Mucosa of gallbladder (tissue), 1 donor: ENCODE results near the gene CDHR4. TPM values are rescaled to one million over a fixed set of nuclear protein-coding genes. Genes with fewer than 3 reads are reported as not detected.
A peak's percentile ranks its signal among the peaks of the same experiment; 100 is the strongest.
"Not testable (repeated sequence)": the region's sequence is repeated elsewhere in the genome, so short reads cannot be mapped to it uniquely, and the experiment has no call there.

Source experiments
- DNase-seq: peaks from one replicate; pipeline ENCODE4 v3.0.0-alpha.2; 2020; ENCODE audit warnings: low spot score
- total RNA-seq: library from RNA; stranded (reverse); gene quantifications from one replicate; pipeline ENCODE4 v1.2.1, GENCODE V29; 2021
- donor health status: DM: no; HTN: no; CAD: no.

CDHR4 gene
- total RNA-seq, 1 donor from 2014 or later = 0.09 TPM

GRCh38 chr3:49804141-49805041 is 4.7 kb upstream of the CDHR4 start:
- DNase-seq = no peak

- no peak for DNase-seq
These were observed 3.9 kb upstream of the CDHR4 start for GRCh38 chr3:49803465-49804140.

- peak; percentile 90 for DNase-seq
These were observed 3.2 kb upstream of the CDHR4 start, which contains the start of gene INKA1 for GRCh38 chr3:49802719-49803464. Gene INKA1 (plus strand): TSS chr3:49803261. CDS start chr3:49803393, 132 bp downstream.

DNA sequence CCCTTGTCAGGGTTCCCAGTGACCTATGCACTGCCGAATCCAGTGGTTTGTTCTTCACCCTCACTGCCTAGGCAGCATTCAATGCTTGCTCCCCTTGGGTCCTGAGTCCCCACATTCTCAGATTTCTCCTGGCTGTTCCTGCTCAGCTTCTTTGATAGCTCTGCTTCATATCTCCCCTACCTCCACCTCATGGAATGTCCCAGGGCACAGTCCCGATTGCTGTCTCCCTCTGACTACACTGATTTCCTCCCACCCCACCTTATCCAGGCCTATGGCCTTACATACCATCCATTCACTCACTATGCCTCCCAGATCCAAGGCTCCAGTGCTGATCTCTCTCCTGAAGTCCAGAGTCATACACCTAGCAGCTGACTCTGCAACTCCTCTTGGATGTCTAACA is 1.5 kb upstream of the CDHR4 start:
- DNase-seq = no peak

- no peak for DNase-seq
These were observed 568 bp downstream of the CDHR4 start for GRCh38 chr3:49799105-49799504.

GRCh38 chr3:49794926-49795905 is 4.5 kb downstream of the CDHR4 start:
- DNase-seq = no peak

DNA sequence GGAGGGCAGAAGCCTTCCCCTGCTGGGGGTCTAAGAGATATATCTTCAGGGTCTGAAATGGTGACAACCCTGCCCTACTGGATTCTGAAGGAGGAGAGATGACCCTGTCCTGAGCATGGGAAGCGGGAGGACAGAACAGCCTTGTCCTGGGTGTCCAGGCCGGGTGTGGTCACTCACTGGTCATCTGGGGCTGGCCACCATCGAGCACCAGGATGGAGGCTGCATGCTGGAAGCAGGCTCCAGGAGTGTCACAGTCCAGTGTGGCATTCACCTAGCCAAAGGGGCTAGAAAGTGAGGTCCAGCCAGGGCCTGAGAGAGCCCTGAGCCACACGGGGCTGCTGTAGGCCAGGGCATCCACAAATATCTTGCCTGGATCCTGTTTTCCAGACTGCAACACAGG is 5.2 kb downstream of the CDHR4 start:
- DNase-seq = no peak

GRCh38 chr3:49793486-49794085 is 6.1 kb downstream of the CDHR4 start:
- DNase-seq = no peak

GRCh38 chr3:49792371-49793150 is 7.1 kb downstream of the CDHR4 start:
- no peak for DNase-seq

DNA sequence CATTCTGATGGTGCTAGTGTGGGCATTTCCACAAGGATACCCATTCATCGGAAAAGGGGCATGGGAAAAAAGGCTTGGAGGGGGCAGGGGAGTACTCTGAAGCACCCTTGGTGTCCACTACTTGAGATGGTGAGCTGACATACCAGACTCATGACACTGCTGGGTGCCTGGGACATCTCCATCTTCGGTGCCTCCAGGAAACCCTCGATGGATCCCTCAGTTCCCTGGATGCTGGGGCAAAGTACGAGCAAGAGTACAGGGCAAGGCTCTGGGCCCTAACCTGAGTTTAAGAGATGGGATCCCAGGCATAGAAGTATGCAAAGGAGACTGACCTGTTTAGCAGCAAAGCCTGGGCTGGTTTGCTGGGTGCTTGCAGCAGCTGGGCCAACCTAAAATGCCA is 8.1 kb downstream of the CDHR4 start:
- no peak for DNase-seq

GRCh38 chr3:49790626-49791411 is 8.9 kb downstream of the CDHR4 start:
- DNase-seq = no peak

DNA sequence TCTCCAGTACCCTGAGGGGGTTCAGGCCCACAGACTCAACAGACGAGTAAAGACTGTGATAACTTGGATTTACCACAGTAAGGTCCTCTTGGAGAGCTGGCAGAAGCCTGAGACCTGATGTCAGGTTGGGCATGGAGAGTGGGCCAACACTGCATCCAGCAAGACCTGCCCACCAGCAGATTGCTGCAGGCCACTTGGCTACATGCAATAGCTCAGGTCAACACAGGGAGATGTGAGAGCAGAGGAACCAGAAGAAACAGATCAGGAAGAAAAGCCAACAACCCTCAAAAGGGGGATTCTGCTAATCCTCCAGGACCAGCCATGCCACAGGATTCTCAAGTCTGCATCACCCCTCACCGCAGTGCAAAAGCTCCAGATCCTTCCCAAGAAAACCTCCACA is 11.6 kb downstream of the CDHR4 start:
- DNase-seq = no peak

- no peak for DNase-seq
These were observed 12.1 kb downstream of the CDHR4 start for GRCh38 chr3:49787536-49787935.

DNA sequence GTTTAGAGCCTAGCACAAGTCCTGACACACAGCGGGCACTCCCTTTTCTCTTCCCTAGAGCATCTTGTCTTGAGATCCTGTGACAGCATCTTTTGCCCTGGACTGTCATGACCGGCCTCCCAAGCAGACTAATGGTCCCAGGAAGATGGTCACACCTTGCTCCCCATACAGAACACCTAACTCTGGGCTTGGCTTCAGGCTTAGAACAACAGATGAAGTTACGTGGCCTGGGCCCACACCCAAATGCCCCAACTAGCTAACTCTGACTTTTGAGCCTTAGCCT is 12.6 kb downstream of the CDHR4 start:
- DNase-seq = no peak

DNA sequence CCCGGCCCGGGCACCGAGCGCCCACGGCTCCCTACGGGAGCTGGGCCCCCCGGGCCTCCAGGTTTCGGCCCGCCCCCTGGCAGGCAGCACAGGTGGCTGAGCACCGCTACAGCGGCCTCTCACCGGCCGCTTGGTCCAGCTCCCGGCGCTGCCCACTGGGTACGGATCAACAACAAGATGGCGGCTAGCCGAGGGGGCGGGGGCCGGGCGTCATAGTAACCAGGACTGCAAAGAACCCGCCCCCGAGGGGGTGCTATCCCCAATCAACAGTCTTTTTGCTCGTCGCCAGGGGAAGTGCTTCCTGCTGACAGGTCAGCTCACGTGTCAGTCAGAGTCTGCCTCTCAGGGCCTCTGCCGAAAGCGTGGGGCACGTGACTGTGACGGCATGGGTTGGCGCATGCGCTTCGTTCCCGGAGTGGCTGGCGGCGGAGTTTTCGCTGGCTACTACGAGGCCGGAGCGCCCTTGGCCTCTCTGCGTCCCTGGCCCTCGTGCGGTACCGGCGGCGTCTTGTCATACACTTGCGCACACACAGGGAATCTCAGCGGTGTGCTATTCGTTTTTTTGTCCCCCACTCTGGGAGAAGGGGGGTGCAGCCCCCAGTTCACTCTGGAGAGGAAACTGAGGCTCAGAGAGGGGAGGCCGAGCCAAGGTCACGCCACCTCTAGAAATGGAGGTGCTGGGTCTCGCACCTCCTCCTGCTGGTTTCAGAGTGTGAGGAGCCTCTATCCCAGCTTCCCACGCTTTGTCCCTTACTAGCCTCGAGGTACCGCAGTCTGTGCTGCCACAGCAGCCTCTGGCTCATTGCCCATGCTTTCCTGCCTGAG is 13.1 kb downstream of the CDHR4 start, which contains the start of gene IP6K1:
Gene IP6K1 (minus strand): TSS at position 186 of the 825 bp plus-strand sequence. CDS start 38,502 bp downstream, outside the sequence.
- DNase-seq = peak; percentile 100

GRCh38 chr3:49785565-49786356 is 13.9 kb downstream of the CDHR4 start:
- DNase-seq = no peak

- not testable (repeated sequence) for DNase-seq
These were observed 17.4 kb downstream of the CDHR4 start for GRCh38 chr3:49782277-49782676.
